ENCODE data around the gene ADGB. TPM values are rescaled to one million over a fixed set of nuclear protein-coding genes. Genes with fewer than 3 reads are reported as not detected.

The ADGB gene
- total and polyA plus RNA-seq, 9 of the 15 experiments (the other 6 are each of a cell fraction or from before 2014, with no cell fraction given), result not detected

DNA sequence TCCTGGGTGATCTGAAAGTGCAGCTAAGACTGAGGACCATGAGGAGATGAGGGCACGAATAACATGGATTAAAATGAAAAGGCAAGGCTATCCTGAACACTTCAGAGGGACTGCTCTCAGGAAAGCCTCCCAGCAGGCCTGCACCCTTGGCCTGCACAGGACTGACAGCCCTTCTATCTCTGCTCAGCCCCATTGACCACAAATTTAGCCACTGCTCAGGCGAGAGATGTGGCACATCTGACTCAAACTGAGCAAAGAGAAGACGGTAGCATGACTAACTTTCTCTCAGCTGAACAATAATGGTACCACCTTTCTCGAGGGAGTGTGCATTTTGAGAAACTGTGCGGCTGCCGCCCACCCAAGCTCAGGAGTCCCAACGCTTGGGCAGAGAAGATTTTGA lies 257.5 kb downstream of the ADGB start (continued):
- TF ChIP-seq, protein P1, sequence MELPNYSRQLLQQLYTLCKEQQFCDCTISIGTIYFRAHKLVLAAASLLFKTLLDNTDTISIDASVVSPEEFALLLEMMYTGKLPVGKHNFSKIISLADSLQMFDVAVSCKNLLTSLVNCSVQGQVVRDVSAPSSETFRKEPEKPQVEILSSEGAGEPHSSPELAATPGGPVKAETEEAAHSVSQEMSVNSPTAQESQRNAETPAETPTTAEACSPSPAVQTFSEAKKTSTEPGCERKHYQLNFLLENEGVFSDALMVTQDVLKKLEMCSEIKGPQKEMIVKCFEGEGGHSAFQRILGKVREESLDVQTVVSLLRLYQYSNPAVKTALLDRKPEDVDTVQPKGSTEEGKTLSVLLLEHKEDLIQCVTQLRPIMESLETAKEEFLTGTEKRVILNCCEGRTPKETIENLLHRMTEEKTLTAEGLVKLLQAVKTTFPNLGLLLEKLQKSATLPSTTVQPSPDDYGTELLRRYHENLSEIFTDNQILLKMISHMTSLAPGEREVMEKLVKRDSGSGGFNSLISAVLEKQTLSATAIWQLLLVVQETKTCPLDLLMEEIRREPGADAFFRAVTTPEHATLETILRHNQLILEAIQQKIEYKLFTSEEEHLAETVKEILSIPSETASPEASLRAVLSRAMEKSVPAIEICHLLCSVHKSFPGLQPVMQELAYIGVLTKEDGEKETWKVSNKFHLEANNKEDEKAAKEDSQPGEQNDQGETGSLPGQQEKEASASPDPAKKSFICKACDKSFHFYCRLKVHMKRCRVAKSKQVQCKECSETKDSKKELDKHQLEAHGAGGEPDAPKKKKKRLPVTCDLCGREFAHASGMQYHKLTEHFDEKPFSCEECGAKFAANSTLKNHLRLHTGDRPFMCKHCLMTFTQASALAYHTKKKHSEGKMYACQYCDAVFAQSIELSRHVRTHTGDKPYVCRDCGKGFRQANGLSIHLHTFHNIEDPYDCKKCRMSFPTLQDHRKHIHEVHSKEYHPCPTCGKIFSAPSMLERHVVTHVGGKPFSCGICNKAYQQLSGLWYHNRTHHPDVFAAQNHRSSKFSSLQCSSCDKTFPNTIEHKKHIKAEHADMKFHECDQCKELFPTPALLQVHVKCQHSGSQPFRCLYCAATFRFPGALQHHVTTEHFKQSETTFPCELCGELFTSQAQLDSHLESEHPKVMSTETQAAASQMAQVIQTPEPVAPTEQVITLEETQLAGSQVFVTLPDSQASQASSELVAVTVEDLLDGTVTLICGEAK (IDR thresholded peaks at IDR 0.05), result no peak
- TF ChIP-seq, protein P1 (CRISPR knock-in tag; IDR thresholded peaks at IDR 0.05), result no peak
- TF ChIP-seq ELF4 (CRISPR knock-in tag; IDR thresholded peaks at IDR 0.05) (no peak), RNF2 (IDR thresholded peaks at IDR 0.05) (0 out of 2 replicates have a peak, but pooled peaks have one; percentile 29), GTF2F1 (IDR thresholded peaks at IDR 0.05; ENCODE audit: low read depth, low read length) (no peak), SMAD4 (CRISPR knock-in tag; conservative IDR thresholded peaks at IDR 0.05) (0 out of 2 replicates have a peak, but pooled peaks have one; percentile 21), ZNF324 (CRISPR knock-in tag; IDR thresholded peaks at IDR 0.05) (0 out of 2 replicates have a peak, but pooled peaks have one; percentile 34), MYC (IDR thresholded peaks at IDR 0.05; ENCODE audit: low read depth, low read length) (peak; percentile 8; the same call in 1 of the 2 replicates), MYC (CRISPR knock-in tag; IDR thresholded peaks at IDR 0.05; ENCODE audit: borderline replicate concordance, low read depth) (no peak), ESRRA (IDR thresholded peaks at IDR 0.05; ENCODE audit: borderline replicate concordance, low read depth) (no peak), ZNF668 (CRISPR knock-in tag; IDR thresholded peaks at IDR 0.05) (no peak), COPS2 (conservative IDR thresholded peaks at IDR 0.05) (no peak)
- TF ChIP-seq, protein P2, sequence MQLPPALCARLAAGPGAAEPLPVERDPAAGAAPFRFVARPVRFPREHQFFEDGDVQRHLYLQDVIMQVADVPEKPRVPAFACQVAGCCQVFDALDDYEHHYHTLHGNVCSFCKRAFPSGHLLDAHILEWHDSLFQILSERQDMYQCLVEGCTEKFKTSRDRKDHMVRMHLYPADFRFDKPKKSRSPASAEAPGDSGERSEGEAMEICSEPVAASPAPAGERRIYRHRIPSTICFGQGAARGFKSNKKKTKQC (CRISPR knock-in tag; IDR thresholded peaks at IDR 0.05), result no peak
- TF ChIP-seq, protein P3, sequence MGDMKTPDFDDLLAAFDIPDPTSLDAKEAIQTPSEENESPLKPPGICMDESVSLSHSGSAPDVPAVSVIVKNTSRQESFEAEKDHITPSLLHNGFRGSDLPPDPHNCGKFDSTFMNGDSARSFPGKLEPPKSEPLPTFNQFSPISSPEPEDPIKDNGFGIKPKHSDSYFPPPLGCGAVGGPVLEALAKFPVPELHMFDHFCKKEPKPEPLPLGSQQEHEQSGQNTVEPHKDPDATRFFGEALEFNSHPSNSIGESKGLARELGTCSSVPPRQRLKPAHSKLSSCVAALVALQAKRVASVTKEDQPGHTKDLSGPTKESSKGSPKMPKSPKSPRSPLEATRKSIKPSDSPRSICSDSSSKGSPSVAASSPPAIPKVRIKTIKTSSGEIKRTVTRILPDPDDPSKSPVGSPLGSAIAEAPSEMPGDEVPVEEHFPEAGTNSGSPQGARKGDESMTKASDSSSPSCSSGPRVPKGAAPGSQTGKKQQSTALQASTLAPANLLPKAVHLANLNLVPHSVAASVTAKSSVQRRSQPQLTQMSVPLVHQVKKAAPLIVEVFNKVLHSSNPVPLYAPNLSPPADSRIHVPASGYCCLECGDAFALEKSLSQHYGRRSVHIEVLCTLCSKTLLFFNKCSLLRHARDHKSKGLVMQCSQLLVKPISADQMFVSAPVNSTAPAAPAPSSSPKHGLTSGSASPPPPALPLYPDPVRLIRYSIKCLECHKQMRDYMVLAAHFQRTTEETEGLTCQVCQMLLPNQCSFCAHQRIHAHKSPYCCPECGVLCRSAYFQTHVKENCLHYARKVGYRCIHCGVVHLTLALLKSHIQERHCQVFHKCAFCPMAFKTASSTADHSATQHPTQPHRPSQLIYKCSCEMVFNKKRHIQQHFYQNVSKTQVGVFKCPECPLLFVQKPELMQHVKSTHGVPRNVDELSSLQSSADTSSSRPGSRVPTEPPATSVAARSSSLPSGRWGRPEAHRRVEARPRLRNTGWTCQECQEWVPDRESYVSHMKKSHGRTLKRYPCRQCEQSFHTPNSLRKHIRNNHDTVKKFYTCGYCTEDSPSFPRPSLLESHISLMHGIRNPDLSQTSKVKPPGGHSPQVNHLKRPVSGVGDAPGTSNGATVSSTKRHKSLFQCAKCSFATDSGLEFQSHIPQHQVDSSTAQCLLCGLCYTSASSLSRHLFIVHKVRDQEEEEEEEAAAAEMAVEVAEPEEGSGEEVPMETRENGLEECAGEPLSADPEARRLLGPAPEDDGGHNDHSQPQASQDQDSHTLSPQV (IDR thresholded peaks at IDR 0.05), result peak; percentile 53
- TF ChIP-seq, protein P4, sequence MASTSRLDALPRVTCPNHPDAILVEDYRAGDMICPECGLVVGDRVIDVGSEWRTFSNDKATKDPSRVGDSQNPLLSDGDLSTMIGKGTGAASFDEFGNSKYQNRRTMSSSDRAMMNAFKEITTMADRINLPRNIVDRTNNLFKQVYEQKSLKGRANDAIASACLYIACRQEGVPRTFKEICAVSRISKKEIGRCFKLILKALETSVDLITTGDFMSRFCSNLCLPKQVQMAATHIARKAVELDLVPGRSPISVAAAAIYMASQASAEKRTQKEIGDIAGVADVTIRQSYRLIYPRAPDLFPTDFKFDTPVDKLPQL (IDR thresholded peaks at IDR 0.05; ENCODE audit: extremely low read depth, insufficient read length), result no peak
